Thyroid gland (tissue), 4 donors: ENCODE data around the gene LYRM4. TPM values are rescaled to one million over a fixed set of nuclear protein-coding genes. Genes with fewer than 3 reads are reported as not detected.

Experiments
- DNase-seq, 2 donors: peaks; one replicate each; pipeline ENCODE4 v3.0.0-alpha.2; 2019
- H3K27ac ChIP-seq, 3 donors: fragments of 200-600 bp; sonication (generic); 1 replicate in 2 of 3; 2 replicates in 1 of 3; pipeline ENCODE4 v1.5.1; 2016 to 2019; ENCODE audit warnings: mild to moderate bottlenecking in 1 of 3, moderate library complexity in 1 of 3
- H3K27me3 ChIP-seq: fragments of 200-600 bp; sonication (generic); one replicate; pipeline ENCODE4 v1.5.1; 2019
- H3K36me3 ChIP-seq, 2 donors: fragments of 200-600 bp; sonication (generic); one replicate each; pipeline ENCODE4 v1.5.1; 2016 to 2019
- H3K4me1 ChIP-seq, 2 donors: fragments of 200-600 bp; sonication (generic); one replicate each; pipeline ENCODE4 v1.5.1; 2017 to 2019
- H3K4me3 ChIP-seq, 3 donors: fragments of 200-600 bp; sonication (generic); replicated peaks in 1 of 3; 1 replicate in 2 of 3; 2 replicates in 1 of 3; pipeline ENCODE4 v1.5.1; 2016; ENCODE audit warnings: mild to moderate bottlenecking in 1 of 3
- H3K9me3 ChIP-seq: fragments of 200-600 bp; sonication (generic); one replicate; pipeline ENCODE4 v1.5.1; 2017
- POLR2A ChIP-seq, 2 donors: fragments of 450-650 bp; IDR thresholded peaks; one replicate each; pipeline ENCODE4 v1.6.1; 2017; ENCODE audit warnings: antibody characterized with exemption in 2 of 2, mild to moderate bottlenecking in 2 of 2, moderate library complexity in 1 of 2
- WGBS, 2 donors: methylation state at CpG; one replicate each; pipeline ENCODE4 v1.1.5; 2017; 5-methylcytosine and 5-hydroxymethylcytosine counted together
- intact Hi-C: fragments of 100-400 bp; cut with DNase I; formaldehyde crosslinking; loops from one replicate; pipeline ENCODE4 v1.15.1; 2023
- total RNA-seq, 4 donors: library from RNA; depleted of rRNA; stranded (reverse); fragments of >200 nt; gene quantifications; one replicate each; pipeline ENCODE4 v1.2.3, GENCODE V29; 2016
- TF ChIP-seq, protein P1 (sequence below), 6 experiments: fragments of 200-600 bp in 3 of 6; fragments of 450-650 bp in 3 of 6; sonication (generic) in 3 of 6; IDR thresholded peaks; one replicate each; pipeline ENCODE4 v1.5.1; 2016 to 2019; ENCODE audit warnings: antibody characterized with exemption in 6 of 6, mild to moderate bottlenecking in 2 of 6, inconsistent platforms in 1 of 6, moderate library complexity in 1 of 6

The LYRM4 gene
- total RNA-seq, 4 donors from 2014 or later = 26.7 to 32.2 (median 29.5) TPM

- no peak for DNase-seq
- Histone ChIP-seq H3K27me3 (no peaks in the 10 kb centered on the region), H3K36me3 (no peaks in the 10 kb centered on the region), H3K4me1 (peaks cover 25 to 40% of the 10 kb centered on the region in 2 donors), H3K4me3 (no peak overlapping the region), H3K27ac (peak overlapping the region; percentile 14 to 49 (median 43)), H3K9me3 (no peaks in the 10 kb centered on the region)
- intact Hi-C loops = no loop called here
- 88% methylated on average over 2 of the region's 2 CpGs for WGBS, 2 donors
- TF ChIP-seq, protein P1, sequence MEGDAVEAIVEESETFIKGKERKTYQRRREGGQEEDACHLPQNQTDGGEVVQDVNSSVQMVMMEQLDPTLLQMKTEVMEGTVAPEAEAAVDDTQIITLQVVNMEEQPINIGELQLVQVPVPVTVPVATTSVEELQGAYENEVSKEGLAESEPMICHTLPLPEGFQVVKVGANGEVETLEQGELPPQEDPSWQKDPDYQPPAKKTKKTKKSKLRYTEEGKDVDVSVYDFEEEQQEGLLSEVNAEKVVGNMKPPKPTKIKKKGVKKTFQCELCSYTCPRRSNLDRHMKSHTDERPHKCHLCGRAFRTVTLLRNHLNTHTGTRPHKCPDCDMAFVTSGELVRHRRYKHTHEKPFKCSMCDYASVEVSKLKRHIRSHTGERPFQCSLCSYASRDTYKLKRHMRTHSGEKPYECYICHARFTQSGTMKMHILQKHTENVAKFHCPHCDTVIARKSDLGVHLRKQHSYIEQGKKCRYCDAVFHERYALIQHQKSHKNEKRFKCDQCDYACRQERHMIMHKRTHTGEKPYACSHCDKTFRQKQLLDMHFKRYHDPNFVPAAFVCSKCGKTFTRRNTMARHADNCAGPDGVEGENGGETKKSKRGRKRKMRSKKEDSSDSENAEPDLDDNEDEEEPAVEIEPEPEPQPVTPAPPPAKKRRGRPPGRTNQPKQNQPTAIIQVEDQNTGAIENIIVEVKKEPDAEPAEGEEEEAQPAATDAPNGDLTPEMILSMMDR (IDR thresholded peaks at IDR 0.05) = no peak
- TF ChIP-seq POLR2A (IDR thresholded peaks at IDR 0.05) = no peak
Measured at GRCh38 chr6:5208057-5208456, 52.7 kb downstream of the LYRM4 start.

DNA sequence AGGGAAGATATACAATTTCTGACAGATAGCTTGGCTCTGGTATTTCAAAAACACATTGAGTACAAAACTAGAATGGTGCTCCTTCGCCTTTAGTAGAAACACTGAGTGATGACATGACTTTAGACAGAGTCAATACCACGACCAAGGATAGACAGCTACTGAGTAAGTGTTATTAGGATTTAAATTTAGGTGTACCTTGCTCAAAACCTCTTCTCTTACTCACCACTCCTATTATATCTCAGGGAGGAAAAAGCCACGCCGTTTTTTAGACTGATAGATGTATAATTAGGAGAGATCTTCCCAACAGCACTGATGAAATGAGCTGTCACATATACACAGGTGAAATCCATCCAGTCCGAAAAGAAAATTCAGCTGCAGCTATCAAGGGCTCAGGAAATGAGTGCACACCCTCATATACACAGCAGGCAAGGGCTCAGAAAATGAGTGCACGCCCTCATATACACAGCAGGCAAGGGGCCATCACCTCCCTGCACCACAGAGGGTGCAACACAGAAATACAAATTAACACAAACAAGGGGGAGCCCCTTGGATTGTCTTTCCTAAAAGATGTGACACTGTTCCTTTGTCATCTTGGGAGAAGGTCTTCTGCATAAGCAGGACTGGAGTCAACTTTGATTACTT, 53.7 kb downstream of the LYRM4 start:
- peak overlapping the region in 1 of 3 donors; percentile 43 for H3K27ac ChIP-seq
- intact Hi-C loops = no loop called here
- TF ChIP-seq POLR2A (IDR thresholded peaks at IDR 0.05) = no peak
- TF ChIP-seq, protein P1 (IDR thresholded peaks at IDR 0.05) = no peak

GRCh38 chr6:5205877-5206850, 54.6 kb downstream of the LYRM4 start:
- intact Hi-C loops = no loop called here

More for the DNA sequence above, 53.7 kb downstream of the LYRM4 start:
- 79 to 91% methylated on average over 6 of the region's 6 CpGs for WGBS, 2 donors
- H3K27me3 ChIP-seq = no peaks in the 10 kb centered on the region
- no peak for DNase-seq
- H3K9me3 ChIP-seq = no peaks in the 10 kb centered on the region
- peaks cover 25 to 40% of the 10 kb centered on the region in 2 donors for H3K4me1 ChIP-seq
- no peaks in the 10 kb centered on the region for H3K36me3 ChIP-seq
- no peak overlapping the region for H3K4me3 ChIP-seq

GRCh38 chr6:5205035-5205507, 55.7 kb downstream of the LYRM4 start:
- Histone ChIP-seq H3K4me1 (peaks cover 25 to 40% of the 10 kb centered on the region in 2 donors), H3K27me3 (no peaks in the 10 kb centered on the region), H3K36me3 (no peaks in the 10 kb centered on the region), H3K27ac (peak overlapping the region; percentile 53 to 66 (median 57)), H3K4me3 (no peak overlapping the region), H3K9me3 (no peaks in the 10 kb centered on the region)
- intact Hi-C loops = no loop called here
- WGBS, 2 donors = 63 to 75% methylated on average over 6 of the region's 6 CpGs
- no peak for TF ChIP-seq POLR2A (IDR thresholded peaks at IDR 0.05)
- TF ChIP-seq, protein P1 (IDR thresholded peaks at IDR 0.05) = no peak
- DNase-seq = no peak

More at GRCh38 chr6:5205877-5206850, 54.6 kb downstream of the LYRM4 start:
- no peaks in the 10 kb centered on the region for H3K27me3 ChIP-seq
- peaks cover 25 to 40% of the 10 kb centered on the region in 2 donors for H3K4me1 ChIP-seq
- TF ChIP-seq, protein P1 (IDR thresholded peaks at IDR 0.05) = no peak
- no peak for TF ChIP-seq POLR2A (IDR thresholded peaks at IDR 0.05)
- DNase-seq = peak; percentile 69 to 71
- H3K9me3 ChIP-seq = no peaks in the 10 kb centered on the region
- WGBS, 2 donors = 39 to 40% methylated on average over 7 of the region's 7 CpGs
- H3K4me3 ChIP-seq = no peak overlapping the region
- peak overlapping the region; percentile 53 to 66 (median 57) for H3K27ac ChIP-seq
- H3K36me3 ChIP-seq = no peaks in the 10 kb centered on the region
